ENCODE results near the gene RUSC2. TPM values are rescaled to one million over a fixed set of nuclear protein-coding genes. Genes with fewer than 3 reads are reported as not detected.
A peak's percentile ranks its signal among the peaks of the same experiment; 100 is the strongest.

The RUSC2 gene
- total and polyA plus RNA-seq, 2 of the 13 experiments (the other 11 are each of a cell fraction or from before 2014, with no cell fraction given), result 2.8 to 3.3 TPM

- TF ChIP-seq, protein P1, sequence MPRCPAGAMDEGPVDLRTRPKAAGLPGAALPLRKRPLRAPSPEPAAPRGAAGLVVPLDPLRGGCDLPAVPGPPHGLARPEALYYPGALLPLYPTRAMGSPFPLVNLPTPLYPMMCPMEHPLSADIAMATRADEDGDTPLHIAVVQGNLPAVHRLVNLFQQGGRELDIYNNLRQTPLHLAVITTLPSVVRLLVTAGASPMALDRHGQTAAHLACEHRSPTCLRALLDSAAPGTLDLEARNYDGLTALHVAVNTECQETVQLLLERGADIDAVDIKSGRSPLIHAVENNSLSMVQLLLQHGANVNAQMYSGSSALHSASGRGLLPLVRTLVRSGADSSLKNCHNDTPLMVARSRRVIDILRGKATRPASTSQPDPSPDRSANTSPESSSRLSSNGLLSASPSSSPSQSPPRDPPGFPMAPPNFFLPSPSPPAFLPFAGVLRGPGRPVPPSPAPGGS (CRISPR knock-in tag; IDR thresholded peaks at IDR 0.05), result no peak
- TF ChIP-seq CSRNP1 (CRISPR knock-in tag; IDR thresholded peaks at IDR 0.05), result no peak; the same call in none of the 2 replicates
- 0 out of 2 replicates have a peak, but pooled peaks have one; percentile 62 for TF ChIP-seq NFIB (CRISPR knock-in tag; IDR thresholded peaks at IDR 0.05; ENCODE audit: borderline replicate concordance)
- no peak for TF ChIP-seq TFE3 (CRISPR knock-in tag; IDR thresholded peaks at IDR 0.05)
- TF ChIP-seq ZNF260 (CRISPR knock-in tag; IDR thresholded peaks at IDR 0.05; ENCODE audit: borderline replicate concordance, low read depth), result 0 out of 2 replicates have a peak, but pooled peaks have one; percentile 33
- TF ChIP-seq POLR2G (IDR thresholded peaks at IDR 0.05; ENCODE audit: low read depth, low read length), result no peak
- no peak for TF ChIP-seq YEATS4 (CRISPR knock-in tag; IDR thresholded peaks at IDR 0.05; ENCODE audit: borderline replicate concordance)
- no peak for TF ChIP-seq GLI4 (CRISPR knock-in tag; IDR thresholded peaks at IDR 0.05; ENCODE audit: borderline replicate concordance)
- TF ChIP-seq, protein P2, sequence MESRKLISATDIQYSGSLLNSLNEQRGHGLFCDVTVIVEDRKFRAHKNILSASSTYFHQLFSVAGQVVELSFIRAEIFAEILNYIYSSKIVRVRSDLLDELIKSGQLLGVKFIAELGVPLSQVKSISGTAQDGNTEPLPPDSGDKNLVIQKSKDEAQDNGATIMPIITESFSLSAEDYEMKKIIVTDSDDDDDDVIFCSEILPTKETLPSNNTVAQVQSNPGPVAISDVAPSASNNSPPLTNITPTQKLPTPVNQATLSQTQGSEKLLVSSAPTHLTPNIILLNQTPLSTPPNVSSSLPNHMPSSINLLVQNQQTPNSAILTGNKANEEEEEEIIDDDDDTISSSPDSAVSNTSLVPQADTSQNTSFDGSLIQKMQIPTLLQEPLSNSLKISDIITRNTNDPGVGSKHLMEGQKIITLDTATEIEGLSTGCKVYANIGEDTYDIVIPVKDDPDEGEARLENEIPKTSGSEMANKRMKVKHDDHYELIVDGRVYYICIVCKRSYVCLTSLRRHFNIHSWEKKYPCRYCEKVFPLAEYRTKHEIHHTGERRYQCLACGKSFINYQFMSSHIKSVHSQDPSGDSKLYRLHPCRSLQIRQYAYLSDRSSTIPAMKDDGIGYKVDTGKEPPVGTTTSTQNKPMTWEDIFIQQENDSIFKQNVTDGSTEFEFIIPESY (CRISPR knock-in tag; IDR thresholded peaks at IDR 0.05), result no peak
- 0 out of 2 replicates have a peak, but pooled peaks have one; percentile 1 for TF ChIP-seq ZNF101 (CRISPR knock-in tag; IDR thresholded peaks at IDR 0.05; ENCODE audit: borderline replicate concordance, low read depth)
- TF ChIP-seq RNF219 (CRISPR knock-in tag; IDR thresholded peaks at IDR 0.05), result no peak
- TF ChIP-seq, protein P3, sequence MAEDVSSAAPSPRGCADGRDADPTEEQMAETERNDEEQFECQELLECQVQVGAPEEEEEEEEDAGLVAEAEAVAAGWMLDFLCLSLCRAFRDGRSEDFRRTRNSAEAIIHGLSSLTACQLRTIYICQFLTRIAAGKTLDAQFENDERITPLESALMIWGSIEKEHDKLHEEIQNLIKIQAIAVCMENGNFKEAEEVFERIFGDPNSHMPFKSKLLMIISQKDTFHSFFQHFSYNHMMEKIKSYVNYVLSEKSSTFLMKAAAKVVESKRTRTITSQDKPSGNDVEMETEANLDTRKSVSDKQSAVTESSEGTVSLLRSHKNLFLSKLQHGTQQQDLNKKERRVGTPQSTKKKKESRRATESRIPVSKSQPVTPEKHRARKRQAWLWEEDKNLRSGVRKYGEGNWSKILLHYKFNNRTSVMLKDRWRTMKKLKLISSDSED (CRISPR knock-in tag; IDR thresholded peaks at IDR 0.05), result no peak
- 0 out of 2 replicates have a peak, but pooled peaks have one; percentile 17 for TF ChIP-seq MEIS1 (CRISPR knock-in tag; IDR thresholded peaks at IDR 0.05; ENCODE audit: borderline replicate concordance)
- TF ChIP-seq RBM22 (optimal IDR thresholded peaks at IDR 0.05; ENCODE audit: low read length), result no peak
- TF ChIP-seq CC2D1A (CRISPR knock-in tag; IDR thresholded peaks at IDR 0.05), result no peak
- no peak for TF ChIP-seq CHD4 (IDR thresholded peaks at IDR 0.05; ENCODE audit: borderline replicate concordance, low read length)
These were observed 421 bp downstream of the RUSC2 start (continued) for GRCh38 chr9:35490155-35490909.
